Measurements from ENCODE around the gene PRR15L.
"Not testable (repeated sequence)": the region's sequence is repeated elsewhere in the genome, so short reads cannot be mapped to it uniquely, and the experiment has no call there.

Gene PRR15L

DNA sequence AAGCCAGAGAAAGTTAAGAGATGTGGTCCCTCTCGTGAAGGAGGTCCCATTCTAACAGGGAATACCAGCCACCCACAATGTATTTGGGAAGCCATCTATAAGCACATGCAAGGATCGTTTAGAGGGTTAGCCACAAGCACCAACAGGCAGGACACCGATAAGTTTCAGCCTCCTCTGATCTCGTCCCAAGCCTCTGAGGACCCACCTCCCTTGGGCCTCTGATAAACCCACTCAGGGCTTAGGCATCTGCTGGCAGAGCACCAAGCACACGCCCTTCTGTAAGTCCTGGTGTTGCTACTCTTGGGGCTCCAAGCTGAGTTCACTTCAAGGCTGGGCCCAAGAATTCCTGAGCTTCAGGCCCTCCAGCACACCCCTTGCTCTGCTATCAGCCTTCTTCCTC is 21.7 kb downstream of the PRR15L start:
- Histone ChIP-seq H3K4me1 (ENCODE audit: low read length) (peaks cover 10% of the 10 kb centered on the region), H3K27me3 (ENCODE audit: low read depth, low read length) (no peaks in the 10 kb centered on the region), H3K36me3 (replicated peaks; ENCODE audit: low read depth, low read length) (peaks cover 4% of the 10 kb centered on the region), H3K4me2 (ENCODE audit: low read length) (no peak overlapping the region), H2AFZ (ENCODE audit: low read depth, low read length) (no peak overlapping the region), H3K79me2 (ENCODE audit: low read length) (peaks cover 2% of the 10 kb centered on the region), H3K9ac (ENCODE audit: low read length) (no peak overlapping the region), H3K27ac (ENCODE audit: low read length) (no peak overlapping the region), H4K20me1 (ENCODE audit: insufficient read depth, low read length) (no peaks in the 10 kb centered on the region), H3K9me3 (ENCODE audit: insufficient read depth, low read length) (no peaks in the 10 kb centered on the region), H3K4me3 (ENCODE audit: low read length) (no peak overlapping the region)
- TF ChIP-seq EZH2phosphoT487 (IDR thresholded peaks at IDR 0.05; ENCODE audit: low read depth) (no peak), CTCF (IDR thresholded peaks at IDR 0.05; ENCODE audit: low read depth, low read length) (no peak)

- H3K9ac ChIP-seq (ENCODE audit: low read length); H3K9me3 ChIP-seq (ENCODE audit: insufficient read depth, low read length); H2AFZ ChIP-seq (ENCODE audit: low read depth, low read length); H3K27ac ChIP-seq (ENCODE audit: low read length); H3K36me3 ChIP-seq (replicated peaks; ENCODE audit: low read depth, low read length); H4K20me1 ChIP-seq (ENCODE audit: insufficient read depth, low read length); H3K4me3 ChIP-seq (ENCODE audit: low read length); H3K79me2 ChIP-seq (ENCODE audit: low read length); H3K4me2 ChIP-seq (ENCODE audit: low read length); H3K4me1 ChIP-seq (ENCODE audit: low read length); H3K27me3 ChIP-seq (ENCODE audit: low read depth, low read length): not testable (repeated sequence)
These were observed 22.2 kb downstream of the PRR15L start for GRCh38 chr17:47935468-47935867.

- TF ChIP-seq CTCF (IDR thresholded peaks at IDR 0.05; ENCODE audit: low read depth, low read length) = no peak
- no peak for TF ChIP-seq EZH2phosphoT487 (IDR thresholded peaks at IDR 0.05; ENCODE audit: low read depth)
- Histone ChIP-seq H3K4me2 (ENCODE audit: low read length) (no peak overlapping the region), H3K36me3 (replicated peaks; ENCODE audit: low read depth, low read length) (peaks cover 4% of the 10 kb centered on the region), H2AFZ (ENCODE audit: low read depth, low read length) (no peak overlapping the region), H3K27me3 (ENCODE audit: low read depth, low read length) (no peaks in the 10 kb centered on the region), H3K9me3 (ENCODE audit: insufficient read depth, low read length) (no peaks in the 10 kb centered on the region), H3K79me2 (ENCODE audit: low read length) (no peaks in the 10 kb centered on the region; the same call in 1 of the 2 replicates), H3K27ac (ENCODE audit: low read length) (no peak overlapping the region), H4K20me1 (ENCODE audit: insufficient read depth, low read length) (no peaks in the 10 kb centered on the region), H3K4me1 (ENCODE audit: low read length) (no peaks in the 10 kb centered on the region), H3K4me3 (ENCODE audit: low read length) (no peak overlapping the region), H3K9ac (ENCODE audit: low read length) (no peak overlapping the region)
These were observed 22.8 kb downstream of the PRR15L start for GRCh38 chr17:47934856-47935255.

DNA sequence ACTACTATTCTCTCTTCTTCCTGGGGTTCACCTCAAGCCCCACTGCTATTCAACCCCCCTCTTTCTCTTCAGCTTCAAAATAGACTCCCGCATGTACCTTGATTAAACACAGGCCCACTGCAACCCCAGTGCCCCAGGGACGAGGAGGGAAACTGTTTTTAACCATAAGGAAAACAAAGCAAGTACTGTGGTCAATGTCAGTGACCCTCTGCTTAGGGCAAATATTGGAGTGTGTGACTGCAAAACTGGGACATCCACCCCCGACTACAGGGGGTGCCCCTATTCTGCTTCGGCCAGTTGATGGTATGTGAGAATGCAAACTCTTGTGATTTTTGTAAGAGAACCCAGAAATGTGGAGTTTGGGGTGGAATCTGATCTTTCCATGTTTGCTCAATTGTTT is 25.8 kb downstream of the PRR15L start:
- no peak overlapping the region for H2AFZ ChIP-seq (ENCODE audit: low read depth, low read length)
- H3K79me2 ChIP-seq (ENCODE audit: low read length) = no peaks in the 10 kb centered on the region; the same call in 1 of the 2 replicates
- TF ChIP-seq CTCF (IDR thresholded peaks at IDR 0.05; ENCODE audit: low read depth, low read length) (no peak), EZH2phosphoT487 (IDR thresholded peaks at IDR 0.05; ENCODE audit: low read depth) (no peak)
- H3K27ac ChIP-seq (ENCODE audit: low read length) = no peak overlapping the region
- no peaks in the 10 kb centered on the region for H4K20me1 ChIP-seq (ENCODE audit: insufficient read depth, low read length)
- no peak overlapping the region for H3K4me3 ChIP-seq (ENCODE audit: low read length)
- H3K36me3 ChIP-seq (replicated peaks; ENCODE audit: low read depth, low read length) = peaks cover 9% of the 10 kb centered on the region
- no peaks in the 10 kb centered on the region for H3K9me3 ChIP-seq (ENCODE audit: insufficient read depth, low read length)
- no peak overlapping the region for H3K4me2 ChIP-seq (ENCODE audit: low read length)
- H3K27me3 ChIP-seq (ENCODE audit: low read depth, low read length) = no peaks in the 10 kb centered on the region
- no peak overlapping the region for H3K9ac ChIP-seq (ENCODE audit: low read length)
- H3K4me1 ChIP-seq (ENCODE audit: low read length) = 0 out of 2 replicates have a peak, but pooled peaks cover 5% of the 10 kb centered on the region
